ENCODE results near the gene SRSF5. TPM values are rescaled to one million over a fixed set of nuclear protein-coding genes. Genes with fewer than 3 reads are reported as not detected.

Gene SRSF5
- total and polyA plus RNA-seq, 2 donors (not counting 3 experiments of a cell fraction or from before 2014, with no cell fraction given): 192 to 253 TPM

DNA sequence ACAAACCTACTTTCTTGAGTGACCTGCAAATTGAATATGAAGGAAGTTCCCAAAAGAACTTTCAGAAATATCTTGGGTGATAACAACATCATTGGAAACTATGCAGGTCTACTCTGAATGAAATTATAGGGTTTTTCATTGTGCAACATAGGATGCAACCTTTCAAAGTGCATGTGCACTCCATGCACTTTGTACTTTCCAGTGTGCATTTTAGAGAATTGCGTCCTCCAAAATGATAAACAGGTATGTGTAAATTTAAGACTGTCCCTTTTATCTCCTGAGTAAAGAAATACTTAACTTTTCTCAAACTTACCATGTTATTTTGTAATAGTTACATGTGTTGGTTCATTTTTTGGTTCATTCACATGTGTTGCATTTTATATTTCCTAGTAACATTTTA lies 13.2 kb downstream of the SRSF5 start:
- Histone ChIP-seq H3K27ac (ENCODE audit: insufficient read depth, low read depth, low read length) (no peak overlapping the region), H3K9ac (replicated peaks; ENCODE audit: extremely low read depth, insufficient read depth, low read length) (no peak overlapping the region), H3K4me2 (ENCODE audit: insufficient read depth, low read length) (no peak overlapping the region), H3K27me3 (ENCODE audit: control insufficient read depth in 2 of 2, insufficient read depth in 2 of 2, low read length in 2 of 2) (no peaks in the 10 kb centered on the region), H3K79me2 (ENCODE audit: control insufficient read depth, insufficient read depth, low read length) (no peaks in the 10 kb centered on the region), H2AFZ (ENCODE audit: low read depth, low read length) (no peak overlapping the region), H4K20me1 (replicated peaks; ENCODE audit: control insufficient read depth, extremely low read depth, insufficient read depth, low read length) (peaks cover 5% of the 10 kb centered on the region), H3K9me3 (replicated peaks; ENCODE audit: control insufficient read depth, insufficient read depth, low read length) (no peaks in the 10 kb centered on the region), H3K4me3 (replicated peaks in 1 of 3; ENCODE audit: insufficient read depth in 1 of 3, low read depth in 1 of 3, low read length in 3 of 3) (no peak overlapping the region), H3K36me3 (ENCODE audit: control insufficient read depth in 2 of 2, extremely low read depth in 1 of 2, insufficient read depth in 2 of 2, low read length in 2 of 2) (peaks cover 15 to 23% of the 10 kb centered on the region in 2 experiments), H3K4me1 (ENCODE audit: control insufficient read depth, extremely low read depth, insufficient read depth, low read length) (no peaks in the 10 kb centered on the region), H3K9me1 (replicated peaks; ENCODE audit: control insufficient read depth, extremely low read depth, insufficient read depth, low read length) (no peaks in the 10 kb centered on the region)
- dilution Hi-C loops (cut with MboI; ENCODE audit: extremely low pct_ligation_motif_present, low sequenced_read_pairs) (no loop called here), intact Hi-C loops (cut with micrococcal nuclease) (no loop called here)
- ChIA-PET POLR2A (interaction anchor here (0.9 kb wide), 1 partner anchor 13 kb away, joined by 3 read pairs; the partner anchor contains the start of gene SRSF5), CTCF (no interaction called here)
- no peak for DNase-seq (ENCODE audit: low read depth, low spot score)
- no TSS peak for BruUV-seq (replicated peaks)
- no peak for FAIRE-seq
- TF ChIP-seq, protein P1, sequence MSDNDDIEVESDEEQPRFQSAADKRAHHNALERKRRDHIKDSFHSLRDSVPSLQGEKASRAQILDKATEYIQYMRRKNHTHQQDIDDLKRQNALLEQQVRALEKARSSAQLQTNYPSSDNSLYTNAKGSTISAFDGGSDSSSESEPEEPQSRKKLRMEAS (IDR thresholded peaks at IDR 0.05; ENCODE audit: insufficient read depth, insufficient read length): no peak
- no peak for TF ChIP-seq MYC (IDR thresholded peaks at IDR 0.05; ENCODE audit: low read depth, low read length)
- no peak for TF ChIP-seq POLR2A (IDR thresholded peaks at IDR 0.05; ENCODE audit: low read depth, low read length)
- TF ChIP-seq, protein P2, sequence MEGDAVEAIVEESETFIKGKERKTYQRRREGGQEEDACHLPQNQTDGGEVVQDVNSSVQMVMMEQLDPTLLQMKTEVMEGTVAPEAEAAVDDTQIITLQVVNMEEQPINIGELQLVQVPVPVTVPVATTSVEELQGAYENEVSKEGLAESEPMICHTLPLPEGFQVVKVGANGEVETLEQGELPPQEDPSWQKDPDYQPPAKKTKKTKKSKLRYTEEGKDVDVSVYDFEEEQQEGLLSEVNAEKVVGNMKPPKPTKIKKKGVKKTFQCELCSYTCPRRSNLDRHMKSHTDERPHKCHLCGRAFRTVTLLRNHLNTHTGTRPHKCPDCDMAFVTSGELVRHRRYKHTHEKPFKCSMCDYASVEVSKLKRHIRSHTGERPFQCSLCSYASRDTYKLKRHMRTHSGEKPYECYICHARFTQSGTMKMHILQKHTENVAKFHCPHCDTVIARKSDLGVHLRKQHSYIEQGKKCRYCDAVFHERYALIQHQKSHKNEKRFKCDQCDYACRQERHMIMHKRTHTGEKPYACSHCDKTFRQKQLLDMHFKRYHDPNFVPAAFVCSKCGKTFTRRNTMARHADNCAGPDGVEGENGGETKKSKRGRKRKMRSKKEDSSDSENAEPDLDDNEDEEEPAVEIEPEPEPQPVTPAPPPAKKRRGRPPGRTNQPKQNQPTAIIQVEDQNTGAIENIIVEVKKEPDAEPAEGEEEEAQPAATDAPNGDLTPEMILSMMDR (IDR thresholded peaks at IDR 0.05; ENCODE audit: extremely low read depth in 1 of 2, insufficient read depth in 1 of 2, low read depth in 1 of 2, low read length in 2 of 2): no peak
- no peak for TF ChIP-seq EZH2 (IDR thresholded peaks at IDR 0.05; ENCODE audit: borderline replicate concordance, low read depth, low read length, severe bottlenecking)
- TF ChIP-seq JUN (IDR thresholded peaks at IDR 0.05; ENCODE audit: borderline replicate concordance, insufficient read depth, insufficient read length, low read depth): no peak
- TF ChIP-seq GATA2 (IDR thresholded peaks at IDR 0.05; ENCODE audit: insufficient read depth, insufficient read length, low read depth, low read length): no peak
- TF ChIP-seq FOS (IDR thresholded peaks at IDR 0.05; ENCODE audit: borderline replicate concordance, insufficient read depth, low read length): no peak
- TF ChIP-seq POLR2AphosphoS5 (IDR thresholded peaks at IDR 0.05; ENCODE audit: insufficient read depth, low read depth, low read length): no peak

Measured in endothelial cell of umbilical vein (primary cell).